GM23338 (cell line): Measurements from ENCODE around the gene ZNF444. TPM values are rescaled to one million over a fixed set of nuclear protein-coding genes. Genes with fewer than 3 reads are reported as not detected.

Experiments used
- ATAC-seq: fragments of 200-7000 bp; cut with Tn5 transposase; 3 replicates; pipeline ENCODE4 v1.9.1; 2020
- DNase-seq: peaks from one replicate; pipeline ENCODE4 v3.0.0-alpha.2; 2015; ENCODE audit warnings: low spot score
- H2AFZ ChIP-seq: fragments of 200-600 bp; sonication (generic); 2 replicates; pipeline ENCODE4 v1.8.0; 2016; ENCODE audit warnings: antibody characterized with exemption, mild to moderate bottlenecking, moderate library complexity
- H3F3A ChIP-seq: fragments of 200-600 bp; sonication (generic); replicated peaks from 2 replicates; pipeline ENCODE4 v1.8.0; 2017; ENCODE audit warnings: antibody characterized with exemption, mixed run types, low read depth
- H3K27ac ChIP-seq: fragments of 200-600 bp; sonication (generic); 2 replicates; pipeline ENCODE4 v1.6.1; 2016; ENCODE audit warnings: low read depth
- H3K27me3 ChIP-seq: fragments of 200-600 bp; sonication (generic); 2 replicates; pipeline ENCODE4 v1.8.0; 2016; ENCODE audit warnings: mild to moderate bottlenecking, mixed run types, moderate library complexity; ENCODE audit not compliant: insufficient read depth
- H3K36me3 ChIP-seq: fragments of 200-600 bp; sonication (generic); 2 replicates; pipeline ENCODE4 v1.8.0; 2016; ENCODE audit warnings: mild to moderate bottlenecking; ENCODE audit not compliant: insufficient read depth
- H3K4me1 ChIP-seq: fragments of 200-600 bp; sonication (generic); 2 replicates; pipeline ENCODE4 v1.8.0; 2016; ENCODE audit warnings: mild to moderate bottlenecking, moderate library complexity; ENCODE audit not compliant: insufficient read depth
- H3K4me2 ChIP-seq: fragments of 200-600 bp; sonication (generic); 2 replicates; pipeline ENCODE4 v1.7.1; 2017; ENCODE audit warnings: mixed run types
- H3K4me3 ChIP-seq: fragments of 200-600 bp; sonication (generic); 2 replicates; pipeline ENCODE4 v1.6.1; 2016; ENCODE audit warnings: mixed run types
- H3K79me2 ChIP-seq: fragments of 200-600 bp; sonication (generic); replicated peaks from 2 replicates; pipeline ENCODE4 v1.8.0; 2017; ENCODE audit warnings: mild to moderate bottlenecking; ENCODE audit not compliant: insufficient read depth
- H3K9me2 ChIP-seq: fragments of 200-600 bp; sonication (generic); 2 replicates; pipeline ENCODE4 v1.8.0; 2017; ENCODE audit not compliant: insufficient read depth
- H4K20me1 ChIP-seq: fragments of 200-600 bp; sonication (generic); replicated peaks from 2 replicates; pipeline ENCODE4 v1.8.0; 2017; ENCODE audit warnings: mild to moderate bottlenecking; ENCODE audit not compliant: insufficient read depth
- H3K27ac Mint-ChIP-seq: 2 replicates; pipeline ENCODE4 v1.8.0; 2020; ENCODE audit warnings: inconsistent platforms, mild to moderate bottlenecking, moderate library complexity, mixed read lengths
- H3K27me3 Mint-ChIP-seq: 3 replicates; pipeline ENCODE4 v1.8.0; 2022; ENCODE audit warnings: low read depth, mild to moderate bottlenecking, moderate library complexity, mixed read lengths, inconsistent platforms; ENCODE audit not compliant: insufficient read depth, poor library complexity
- H3K36me3 Mint-ChIP-seq: 3 replicates; pipeline ENCODE4 v1.8.0; 2021; ENCODE audit warnings: low read depth, mild to moderate bottlenecking, inconsistent platforms, moderate library complexity, mixed read lengths
- H3K4me1 Mint-ChIP-seq: 3 replicates; pipeline ENCODE4 v1.8.0; 2020; ENCODE audit warnings: mild to moderate bottlenecking, inconsistent platforms, mixed read lengths
- H3K4me3 Mint-ChIP-seq: 3 replicates; pipeline ENCODE4 v1.8.0; 2021; ENCODE audit warnings: moderate library complexity, mild to moderate bottlenecking, inconsistent platforms, mixed read lengths
- H3K9me3 Mint-ChIP-seq: 3 replicates; pipeline ENCODE4 v1.8.0; 2020; ENCODE audit warnings: moderate library complexity, mild to moderate bottlenecking, inconsistent platforms, mixed read lengths
- CREB1 ChIP-seq: fragments of 250-450 bp; sonication (Bioruptor Pico); IDR thresholded peaks from 2 replicates; pipeline ENCODE4 v1.5.0; 2020; ENCODE audit warnings: low read depth, mild to moderate bottlenecking, moderate library complexity
- EZH2 ChIP-seq: fragments of 200-600 bp; sonication (generic); IDR thresholded peaks from one replicate; pipeline ENCODE4 v1.8.0; 2017; ENCODE audit warnings: antibody characterized with exemption, mild to moderate bottlenecking, low read depth; ENCODE audit not compliant: unreplicated experiment
- EZH2phosphoT487 ChIP-seq: fragments of 200-600 bp; sonication (generic); IDR thresholded peaks from one replicate; pipeline ENCODE4 v1.8.1; 2018; ENCODE audit warnings: antibody characterized with exemption; ENCODE audit not compliant: unreplicated experiment
- JUNB ChIP-seq: IDR thresholded peaks from one replicate; pipeline ENCODE4 v1.6.1; 2016; ENCODE audit warnings: antibody characterized with exemption; ENCODE audit not compliant: unreplicated experiment
- NANOG ChIP-seq: IDR thresholded peaks from 2 replicates; pipeline ENCODE4 v1.6.1; 2016; ENCODE audit warnings: antibody characterized with exemption, borderline replicate concordance
- POLR2AphosphoS5 ChIP-seq: IDR thresholded peaks from 2 replicates; pipeline ENCODE4 v1.6.1; 2016; ENCODE audit warnings: antibody characterized with exemption, low read depth
- STAT1 ChIP-seq: IDR thresholded peaks from one replicate; pipeline ENCODE4 v1.6.1; 2016; ENCODE audit warnings: antibody characterized with exemption; ENCODE audit not compliant: unreplicated experiment
- ZNF114 ChIP-seq: fragments of 250-450 bp; sonication (Bioruptor Pico); IDR thresholded peaks from 2 replicates; pipeline ENCODE4 v1.5.0; 2020; ENCODE audit warnings: mild to moderate bottlenecking, moderate library complexity
- ZNF331 ChIP-seq: fragments of 250-450 bp; sonication (Bioruptor Pico); IDR thresholded peaks from 2 replicates; pipeline ENCODE4 v1.5.0; 2020; ENCODE audit warnings: low read depth, mild to moderate bottlenecking, moderate library complexity
- polyA plus RNA-seq: library from polyadenylated mRNA; unstranded; fragments of >200 nt; fragmentation: Nextera tagmentation; extraction: Ambion mirVana; gene quantifications from 2 replicates; pipeline ENCODE4 v1.2.1, GENCODE V29; 2016
- total RNA-seq: library from RNA; depleted of rRNA; stranded (reverse); fragments of >200 nt; shearing (Covaris generic); gene quantifications from 2 replicates; pipeline ENCODE4 v1.2.3, GENCODE V29; 2014
- TF ChIP-seq, protein P1 (sequence below): fragments of 250-450 bp; sonication (Bioruptor Pico); IDR thresholded peaks from 2 replicates; pipeline ENCODE4 v1.5.0; 2020; ENCODE audit warnings: mild to moderate bottlenecking, moderate library complexity
- TF ChIP-seq, protein P2 (sequence below): IDR thresholded peaks from one replicate; pipeline ENCODE4 v1.6.1; 2018; ENCODE audit warnings: antibody characterized with exemption; ENCODE audit not compliant: unreplicated experiment
- TF ChIP-seq, protein P3 (sequence below), 2 experiments: fragments of 200-600 bp in 1 of 2; sonication (generic) in 1 of 2; conservative IDR thresholded peaks; 2 replicates each; pipeline versions ENCODE4 v1.5.1 to v1.6.1; 2016 to 2017; ENCODE audit warnings: antibody characterized with exemption in 2 of 2, low read depth in 2 of 2, mild to moderate bottlenecking in 2 of 2, moderate library complexity in 1 of 2
- TF ChIP-seq, protein P4 (sequence below): IDR thresholded peaks from 2 replicates; pipeline ENCODE4 v1.6.1; 2016; ENCODE audit warnings: antibody characterized with exemption

Gene ZNF444
- total and polyA plus RNA-seq, 2 experiments from 2014 or later, result 25.1 to 58.5 TPM

DNA sequence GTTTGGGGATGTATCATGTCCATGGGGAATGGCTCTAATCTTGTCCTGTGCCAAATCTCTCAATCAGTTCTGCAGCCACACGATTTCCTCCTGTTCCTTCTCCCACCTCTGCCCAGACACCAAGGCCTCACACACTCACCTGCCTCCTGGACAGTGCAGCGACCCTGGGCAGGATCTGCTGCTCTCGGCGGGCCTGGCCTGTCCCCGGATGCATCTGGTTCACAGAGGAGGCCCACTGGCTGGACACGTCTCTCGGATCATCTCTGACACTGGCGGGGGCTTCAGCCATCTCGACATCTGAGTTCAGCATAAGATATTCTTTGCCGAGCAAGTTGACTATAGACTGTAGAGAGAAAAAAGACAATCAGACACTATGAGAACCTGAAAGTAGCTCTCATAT is 50.6 kb downstream of the ZNF444 start:
- Histone ChIP-seq H3F3A (no peaks in the 10 kb centered on the region), H3K4me2 (no peak overlapping the region), H3K9me2 (no peaks in the 10 kb centered on the region), H3K79me2 (no peaks in the 10 kb centered on the region), H2AFZ (no peak overlapping the region), H3K36me3 (no peaks in the 10 kb centered on the region), H3K27me3 (no peaks in the 10 kb centered on the region), H3K4me3 (no peak overlapping the region), H3K27ac (no peak overlapping the region), H3K4me1 (no peaks in the 10 kb centered on the region), H4K20me1 (no peaks in the 10 kb centered on the region)
- DNase-seq (no peak), ATAC-seq (no peak)
- Mint-ChIP-seq H3K9me3 (peaks cover 2% of the 10 kb centered on the region; the same call in 1 of the 3 replicates), H3K27ac (no peak overlapping the region), H3K4me1 (no peaks in the 10 kb centered on the region), H3K4me3 (no peak overlapping the region), H3K36me3 (no peaks in the 10 kb centered on the region), H3K27me3 (peaks cover 12% of the 10 kb centered on the region)
- no peak for TF ChIP-seq CREB1 (CRISPR knock-in tag)
- no peak for TF ChIP-seq EZH2phosphoT487
- no peak for TF ChIP-seq JUNB
- TF ChIP-seq NANOG, result no peak
- no peak for TF ChIP-seq ZNF114
- TF ChIP-seq STAT1, result no peak
- TF ChIP-seq, protein P1, sequence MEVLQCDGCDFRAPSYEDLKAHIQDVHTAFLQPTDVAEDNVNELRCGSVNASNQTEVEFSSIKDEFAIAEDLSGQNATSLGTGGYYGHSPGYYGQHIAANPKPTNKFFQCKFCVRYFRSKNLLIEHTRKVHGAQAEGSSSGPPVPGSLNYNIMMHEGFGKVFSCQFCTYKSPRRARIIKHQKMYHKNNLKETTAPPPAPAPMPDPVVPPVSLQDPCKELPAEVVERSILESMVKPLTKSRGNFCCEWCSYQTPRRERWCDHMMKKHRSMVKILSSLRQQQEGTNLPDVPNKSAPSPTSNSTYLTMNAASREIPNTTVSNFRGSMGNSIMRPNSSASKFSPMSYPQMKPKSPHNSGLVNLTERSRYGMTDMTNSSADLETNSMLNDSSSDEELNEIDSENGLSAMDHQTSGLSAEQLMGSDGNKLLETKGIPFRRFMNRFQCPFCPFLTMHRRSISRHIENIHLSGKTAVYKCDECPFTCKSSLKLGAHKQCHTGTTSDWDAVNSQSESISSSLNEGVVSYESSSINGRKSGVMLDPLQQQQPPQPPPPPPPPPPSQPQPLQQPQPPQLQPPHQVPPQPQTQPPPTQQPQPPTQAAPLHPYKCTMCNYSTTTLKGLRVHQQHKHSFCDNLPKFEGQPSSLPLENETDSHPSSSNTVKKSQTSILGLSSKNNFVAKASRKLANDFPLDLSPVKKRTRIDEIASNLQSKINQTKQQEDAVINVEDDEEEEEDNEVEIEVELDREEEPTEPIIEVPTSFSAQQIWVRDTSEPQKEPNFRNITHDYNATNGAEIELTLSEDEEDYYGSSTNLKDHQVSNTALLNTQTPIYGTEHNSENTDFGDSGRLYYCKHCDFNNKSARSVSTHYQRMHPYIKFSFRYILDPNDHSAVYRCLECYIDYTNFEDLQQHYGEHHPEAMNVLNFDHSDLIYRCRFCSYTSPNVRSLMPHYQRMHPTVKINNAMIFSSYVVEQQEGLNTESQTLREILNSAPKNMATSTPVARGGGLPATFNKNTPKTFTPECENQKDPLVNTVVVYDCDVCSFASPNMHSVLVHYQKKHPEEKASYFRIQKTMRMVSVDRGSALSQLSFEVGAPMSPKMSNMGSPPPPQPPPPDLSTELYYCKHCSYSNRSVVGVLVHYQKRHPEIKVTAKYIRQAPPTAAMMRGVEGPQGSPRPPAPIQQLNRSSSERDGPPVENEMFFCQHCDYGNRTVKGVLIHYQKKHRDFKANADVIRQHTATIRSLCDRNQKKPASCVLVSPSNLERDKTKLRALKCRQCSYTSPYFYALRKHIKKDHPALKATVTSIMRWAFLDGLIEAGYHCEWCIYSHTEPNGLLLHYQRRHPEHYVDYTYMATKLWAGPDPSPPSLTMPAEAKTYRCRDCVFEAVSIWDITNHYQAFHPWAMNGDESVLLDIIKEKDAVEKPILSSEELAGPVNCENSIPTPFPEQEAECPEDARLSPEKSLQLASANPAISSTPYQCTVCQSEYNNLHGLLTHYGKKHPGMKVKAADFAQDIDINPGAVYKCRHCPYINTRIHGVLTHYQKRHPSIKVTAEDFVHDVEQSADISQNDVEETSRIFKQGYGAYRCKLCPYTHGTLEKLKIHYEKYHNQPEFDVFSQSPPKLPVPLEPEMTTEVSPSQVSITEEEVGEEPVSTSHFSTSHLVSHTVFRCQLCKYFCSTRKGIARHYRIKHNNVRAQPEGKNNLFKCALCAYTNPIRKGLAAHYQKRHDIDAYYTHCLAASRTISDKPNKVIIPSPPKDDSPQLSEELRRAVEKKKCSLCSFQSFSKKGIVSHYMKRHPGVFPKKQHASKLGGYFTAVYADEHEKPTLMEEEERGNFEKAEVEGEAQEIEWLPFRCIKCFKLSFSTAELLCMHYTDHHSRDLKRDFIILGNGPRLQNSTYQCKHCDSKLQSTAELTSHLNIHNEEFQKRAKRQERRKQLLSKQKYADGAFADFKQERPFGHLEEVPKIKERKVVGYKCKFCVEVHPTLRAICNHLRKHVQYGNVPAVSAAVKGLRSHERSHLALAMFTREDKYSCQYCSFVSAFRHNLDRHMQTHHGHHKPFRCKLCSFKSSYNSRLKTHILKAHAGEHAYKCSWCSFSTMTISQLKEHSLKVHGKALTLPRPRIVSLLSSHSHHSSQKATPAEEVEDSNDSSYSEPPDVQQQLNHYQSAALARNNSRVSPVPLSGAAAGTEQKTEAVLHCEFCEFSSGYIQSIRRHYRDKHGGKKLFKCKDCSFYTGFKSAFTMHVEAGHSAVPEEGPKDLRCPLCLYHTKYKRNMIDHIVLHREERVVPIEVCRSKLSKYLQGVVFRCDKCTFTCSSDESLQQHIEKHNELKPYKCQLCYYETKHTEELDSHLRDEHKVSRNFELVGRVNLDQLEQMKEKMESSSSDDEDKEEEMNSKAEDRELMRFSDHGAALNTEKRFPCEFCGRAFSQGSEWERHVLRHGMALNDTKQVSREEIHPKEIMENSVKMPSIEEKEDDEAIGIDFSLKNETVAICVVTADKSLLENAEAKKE (CRISPR knock-in tag), result no peak
- TF ChIP-seq, protein P2, sequence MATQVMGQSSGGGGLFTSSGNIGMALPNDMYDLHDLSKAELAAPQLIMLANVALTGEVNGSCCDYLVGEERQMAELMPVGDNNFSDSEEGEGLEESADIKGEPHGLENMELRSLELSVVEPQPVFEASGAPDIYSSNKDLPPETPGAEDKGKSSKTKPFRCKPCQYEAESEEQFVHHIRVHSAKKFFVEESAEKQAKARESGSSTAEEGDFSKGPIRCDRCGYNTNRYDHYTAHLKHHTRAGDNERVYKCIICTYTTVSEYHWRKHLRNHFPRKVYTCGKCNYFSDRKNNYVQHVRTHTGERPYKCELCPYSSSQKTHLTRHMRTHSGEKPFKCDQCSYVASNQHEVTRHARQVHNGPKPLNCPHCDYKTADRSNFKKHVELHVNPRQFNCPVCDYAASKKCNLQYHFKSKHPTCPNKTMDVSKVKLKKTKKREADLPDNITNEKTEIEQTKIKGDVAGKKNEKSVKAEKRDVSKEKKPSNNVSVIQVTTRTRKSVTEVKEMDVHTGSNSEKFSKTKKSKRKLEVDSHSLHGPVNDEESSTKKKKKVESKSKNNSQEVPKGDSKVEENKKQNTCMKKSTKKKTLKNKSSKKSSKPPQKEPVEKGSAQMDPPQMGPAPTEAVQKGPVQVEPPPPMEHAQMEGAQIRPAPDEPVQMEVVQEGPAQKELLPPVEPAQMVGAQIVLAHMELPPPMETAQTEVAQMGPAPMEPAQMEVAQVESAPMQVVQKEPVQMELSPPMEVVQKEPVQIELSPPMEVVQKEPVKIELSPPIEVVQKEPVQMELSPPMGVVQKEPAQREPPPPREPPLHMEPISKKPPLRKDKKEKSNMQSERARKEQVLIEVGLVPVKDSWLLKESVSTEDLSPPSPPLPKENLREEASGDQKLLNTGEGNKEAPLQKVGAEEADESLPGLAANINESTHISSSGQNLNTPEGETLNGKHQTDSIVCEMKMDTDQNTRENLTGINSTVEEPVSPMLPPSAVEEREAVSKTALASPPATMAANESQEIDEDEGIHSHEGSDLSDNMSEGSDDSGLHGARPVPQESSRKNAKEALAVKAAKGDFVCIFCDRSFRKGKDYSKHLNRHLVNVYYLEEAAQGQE, result no peak
- TF ChIP-seq, protein P3, sequence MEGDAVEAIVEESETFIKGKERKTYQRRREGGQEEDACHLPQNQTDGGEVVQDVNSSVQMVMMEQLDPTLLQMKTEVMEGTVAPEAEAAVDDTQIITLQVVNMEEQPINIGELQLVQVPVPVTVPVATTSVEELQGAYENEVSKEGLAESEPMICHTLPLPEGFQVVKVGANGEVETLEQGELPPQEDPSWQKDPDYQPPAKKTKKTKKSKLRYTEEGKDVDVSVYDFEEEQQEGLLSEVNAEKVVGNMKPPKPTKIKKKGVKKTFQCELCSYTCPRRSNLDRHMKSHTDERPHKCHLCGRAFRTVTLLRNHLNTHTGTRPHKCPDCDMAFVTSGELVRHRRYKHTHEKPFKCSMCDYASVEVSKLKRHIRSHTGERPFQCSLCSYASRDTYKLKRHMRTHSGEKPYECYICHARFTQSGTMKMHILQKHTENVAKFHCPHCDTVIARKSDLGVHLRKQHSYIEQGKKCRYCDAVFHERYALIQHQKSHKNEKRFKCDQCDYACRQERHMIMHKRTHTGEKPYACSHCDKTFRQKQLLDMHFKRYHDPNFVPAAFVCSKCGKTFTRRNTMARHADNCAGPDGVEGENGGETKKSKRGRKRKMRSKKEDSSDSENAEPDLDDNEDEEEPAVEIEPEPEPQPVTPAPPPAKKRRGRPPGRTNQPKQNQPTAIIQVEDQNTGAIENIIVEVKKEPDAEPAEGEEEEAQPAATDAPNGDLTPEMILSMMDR (conservative IDR thresholded peaks at IDR 0.05; ENCODE audit: low read depth in 2 of 2), result no peak
- no peak for TF ChIP-seq ZNF331 (CRISPR knock-in tag)
- no peak for TF ChIP-seq EZH2
- TF ChIP-seq, protein P4, sequence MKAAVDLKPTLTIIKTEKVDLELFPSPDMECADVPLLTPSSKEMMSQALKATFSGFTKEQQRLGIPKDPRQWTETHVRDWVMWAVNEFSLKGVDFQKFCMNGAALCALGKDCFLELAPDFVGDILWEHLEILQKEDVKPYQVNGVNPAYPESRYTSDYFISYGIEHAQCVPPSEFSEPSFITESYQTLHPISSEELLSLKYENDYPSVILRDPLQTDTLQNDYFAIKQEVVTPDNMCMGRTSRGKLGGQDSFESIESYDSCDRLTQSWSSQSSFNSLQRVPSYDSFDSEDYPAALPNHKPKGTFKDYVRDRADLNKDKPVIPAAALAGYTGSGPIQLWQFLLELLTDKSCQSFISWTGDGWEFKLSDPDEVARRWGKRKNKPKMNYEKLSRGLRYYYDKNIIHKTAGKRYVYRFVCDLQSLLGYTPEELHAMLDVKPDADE, result no peak
- TF ChIP-seq POLR2AphosphoS5, result no peak
